Thyroid gland (tissue), 4 donors: ENCODE data around the gene IQGAP3.

Experiments
- CTCF ChIP-seq, 6 experiments: fragments of 200-600 bp in 3 of 6; fragments of 450-650 bp in 3 of 6; sonication (generic) in 3 of 6; IDR thresholded peaks; one replicate each; pipeline ENCODE4 v1.5.1; 2016 to 2019; ENCODE audit warnings: antibody characterized with exemption in 6 of 6, mild to moderate bottlenecking in 2 of 6, inconsistent platforms in 1 of 6, moderate library complexity in 1 of 6
- POLR2A ChIP-seq, 2 donors: fragments of 450-650 bp; IDR thresholded peaks; one replicate each; pipeline ENCODE4 v1.6.1; 2017; ENCODE audit warnings: antibody characterized with exemption in 2 of 2, mild to moderate bottlenecking in 2 of 2, moderate library complexity in 1 of 2

- TF ChIP-seq CTCF (IDR thresholded peaks at IDR 0.05): no peak
- TF ChIP-seq POLR2A (IDR thresholded peaks at IDR 0.05): no peak
These were observed 90.1 kb downstream of the IQGAP3 start for GRCh38 chr1:156482276-156482675.
